Cardiac fibroblast (primary cell): ENCODE measurements around the gene FABP7.
A peak's percentile ranks its signal among the peaks of the same experiment; 100 is the strongest.
"Not testable (repeated sequence)": the region's sequence is repeated elsewhere in the genome, so short reads cannot be mapped to it uniquely, and the experiment has no call there.

Experiments
- DNase-seq, 2 donors: peaks; one replicate each; pipeline versions ENCODE4 v3.0.0 to v3.0.0-alpha.2; 2010; ENCODE audit warnings: low read depth in 2 of 2
- H3K4me3 ChIP-seq, 2 donors: replicated peaks in 1 of 2; 1 replicate in 1 of 2; 2 replicates in 1 of 2; pipeline ENCODE4 v1.5.1; 2011; ENCODE audit warnings: low read depth in 2 of 2, low read length in 2 of 2, mild to moderate bottlenecking in 2 of 2, moderate library complexity in 1 of 2
- CTCF ChIP-seq: IDR thresholded peaks from one replicate; pipeline ENCODE4 v1.5.1; 2011; ENCODE audit warnings: low read depth, mild to moderate bottlenecking, low read length, inconsistent platforms

The FABP7 gene

GRCh38 chr6:122736163-122736562 lies 43.4 kb upstream of the FABP7 start:
- no peak overlapping the region for H3K4me3 ChIP-seq
- no peak for DNase-seq
- no peak for TF ChIP-seq CTCF

- no peak for TF ChIP-seq CTCF
- H3K4me3 ChIP-seq, result no peak overlapping the region
- no peak for DNase-seq
These were observed 42.9 kb upstream of the FABP7 start for GRCh38 chr6:122736616-122737015.

- no peak for DNase-seq
- H3K4me3 ChIP-seq, result no peak overlapping the region
- TF ChIP-seq CTCF, result no peak
These were observed 39.4 kb upstream of the FABP7 start for GRCh38 chr6:122740091-122740490.

GRCh38 chr6:122740936-122741335 lies 38.6 kb upstream of the FABP7 start:
- H3K4me3 ChIP-seq, result no peak overlapping the region
- DNase-seq, result no peak
- no peak for TF ChIP-seq CTCF

- peak; percentile 30 for TF ChIP-seq CTCF
- peak; percentile 22 to 36 for DNase-seq
- not testable (repeated sequence) for H3K4me3 ChIP-seq
These were observed 35.3 kb upstream of the FABP7 start for GRCh38 chr6:122744247-122744646.

GRCh38 chr6:122744856-122745255 lies 34.7 kb upstream of the FABP7 start:
- H3K4me3 ChIP-seq, DNase-seq: not testable (repeated sequence)

- DNase-seq, result no peak
- H3K4me3 ChIP-seq, result no peak overlapping the region
- no peak for TF ChIP-seq CTCF
These were observed 32.8 kb upstream of the FABP7 start for GRCh38 chr6:122746688-122747087.
